Renal cortex interstitium (tissue), 11 donors: ENCODE data around the gene ELOF1. TPM values are rescaled to one million over a fixed set of nuclear protein-coding genes. Genes with fewer than 3 reads are reported as not detected.

ENCODE experiments used
- DNase-seq, 11 donors: peaks; one replicate each; pipeline ENCODE4 v3.0.0-alpha.2; 2013; ENCODE audit warnings: low read depth in 9 of 11, low spot score in 4 of 11; ENCODE audit errors: extremely low read depth in 1 of 11
- polyA plus RNA-seq, 3 donors: library from polyadenylated mRNA; unstranded; fragments of 120-200 nt; gene quantifications; one replicate each; pipeline ENCODE4 v1.2.1, GENCODE V29; 2013; ENCODE audit not compliant: insufficient read length in 3 of 3

Gene ELOF1
- polyA plus RNA-seq, 3 donors = 41.9 to 56.4 (median 52.7) TPM

DNA sequence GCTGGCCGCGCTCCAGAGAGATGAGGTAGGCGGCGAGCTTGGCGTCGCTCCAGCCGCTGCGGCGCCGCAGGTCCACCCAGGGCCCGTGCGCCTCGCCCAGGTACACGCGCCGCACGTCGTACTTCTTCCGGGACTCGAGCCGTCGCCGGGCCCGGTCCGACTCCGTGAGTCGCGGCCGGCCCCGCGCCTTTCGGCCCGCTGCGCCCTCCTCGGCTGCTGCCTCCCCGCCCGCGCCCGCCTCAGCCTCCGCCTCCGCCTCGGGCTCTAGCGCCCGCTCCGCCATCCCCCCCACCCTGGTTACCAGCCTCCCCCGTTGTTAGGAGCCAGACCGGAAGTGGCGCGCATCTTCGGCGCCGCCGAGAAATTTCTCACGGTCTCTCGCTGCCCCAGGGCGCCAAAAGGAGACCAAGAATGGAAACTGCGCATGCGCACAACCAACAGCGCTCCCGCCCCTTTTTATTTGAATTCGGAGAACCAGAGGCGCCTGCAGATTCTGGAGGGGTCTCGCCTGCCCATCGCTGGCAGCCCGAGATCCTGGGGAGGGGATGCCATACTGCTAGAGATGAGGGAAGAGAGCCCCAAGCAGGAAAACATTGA, 53.4 kb downstream of the ELOF1 start, which contains the start of gene ZNF653:
ZNF653 (minus strand) TSS at position 336 of the 597 bp plus-strand sequence; CDS start at position 283, 53 bp downstream.
- peak; percentile 88 to 97 (median 95) for DNase-seq

GRCh38 chr19:11505032-11505503, 54.0 kb downstream of the ELOF1 start:
- DNase-seq = peak in 10 of 11 donors; percentile 83 to 93 (median 91)

- no peak for DNase-seq
Observed at GRCh38 chr19:11504502-11505031, 54.5 kb downstream of the ELOF1 start.

Other genes with a start within 250 kb of the ELOF1 start
- 10 to 100 TPM; 15.1 to 16.5 (median 16.3) TPM for gene RAB3D, start 219.6 kb downstream of the ELOF1 start, polyA plus RNA-seq
- gene TMEM205, start 213.0 kb downstream of the ELOF1 start, polyA plus RNA-seq = 100 to 1,000 TPM; 128 to 145 (median 134) TPM
- 10 to 100 TPM; 22.4 to 43.2 (median 28.6) TPM for gene CCDC159, start 212.7 kb downstream of the ELOF1 start, polyA plus RNA-seq
- 10 to 100 TPM; 10.1 to 16.8 (median 15.0) TPM for gene PLPPR2, start 203.8 kb downstream of the ELOF1 start, polyA plus RNA-seq
- 1 to 10 TPM; 3.1 to 3.6 (median 3.4) TPM for gene SWSAP1, start 184.6 kb downstream of the ELOF1 start, polyA plus RNA-seq
- gene EPOR, start 174.9 kb downstream of the ELOF1 start, polyA plus RNA-seq = 10 to 100 TPM; 18.9 to 40.6 (median 24.9) TPM
- 100 to 1,000 TPM in 1 of 3 donors, 10 to 100 TPM in 2; 62.2 to 151 (median 76.9) TPM for gene RGL3, start 139.9 kb downstream of the ELOF1 start, polyA plus RNA-seq
- gene ODAD3, start 124.1 kb downstream of the ELOF1 start, polyA plus RNA-seq = 1 to 10 TPM; 1.5 to 1.9 (median 1.6) TPM
- 100 to 1,000 TPM; 317 to 384 (median 351) TPM for gene PRKCSH, start 123.6 kb downstream of the ELOF1 start, polyA plus RNA-seq
- under 1 TPM; 0.19 to 0.52 (median 0.20) TPM for gene ELAVL3, start 78.2 kb downstream of the ELOF1 start, polyA plus RNA-seq
- 10 to 100 TPM in 2 of 3 donors, 1 to 10 TPM in 1; 8.1 to 11.0 (median 10.7) TPM for gene ZNF653, start 53.4 kb downstream of the ELOF1 start, polyA plus RNA-seq
- gene ECSIT, start 30.1 kb downstream of the ELOF1 start, polyA plus RNA-seq = 10 to 100 TPM; 37.3 to 48.1 (median 39.0) TPM
- 1 to 10 TPM; 4.3 to 4.5 (median 4.4) TPM for gene CNN1, start 20.4 kb downstream of the ELOF1 start, polyA plus RNA-seq
- 10 to 100 TPM; 12.3 to 21.6 (median 12.9) TPM for gene ACP5, start 18.4 kb upstream of the ELOF1 start, polyA plus RNA-seq
- 10 to 100 TPM; 38.8 to 44.5 (median 40.7) TPM for gene ZNF627, start 38.3 kb upstream of the ELOF1 start, polyA plus RNA-seq
- gene ZNF823, start 179.7 kb upstream of the ELOF1 start, polyA plus RNA-seq = 10 to 100 TPM in 2 of 3 donors, 1 to 10 TPM in 1; 9.9 to 11.2 (median 10.7) TPM
- 10 to 100 TPM; 13.5 to 18.4 (median 15.6) TPM for gene ZNF441, start 207.8 kb upstream of the ELOF1 start, polyA plus RNA-seq
- 1 to 10 TPM; 3.8 to 4.8 (median 4.0) TPM for gene ZNF491, start 239.3 kb upstream of the ELOF1 start, polyA plus RNA-seq